Calu3 (cell line): ENCODE measurements around the gene C1QTNF1. TPM values are rescaled to one million over a fixed set of nuclear protein-coding genes. Genes with fewer than 3 reads are reported as not detected.
A peak's percentile ranks its signal among the peaks of the same experiment; 100 is the strongest.
"Not testable (repeated sequence)": the region's sequence is repeated elsewhere in the genome, so short reads cannot be mapped to it uniquely, and the experiment has no call there.

ENCODE experiments used
- BruUV-seq: library from RNA; stranded (reverse); fragments of 400-500 nt; replicated peaks from 2 replicates; lab custom pipeline; 2021; lab: Mats Ljungman, UMichigan
- CTCF ChIA-PET: fragments of 300-600 bp; sonication (Branson Sonifier 250); formaldehyde crosslinking; loops from one replicate; lab custom pipeline; 2022; ENCODE audit warnings: antibody characterized with exemption; lab: Charles Lee
- DNase-seq: peaks from one replicate; pipeline ENCODE4 v3.0.0; 2022
- H3K27ac Mint-ChIP-seq: one replicate; pipeline ENCODE4 v1.8.0; 2022; ENCODE audit warnings: mixed read lengths; ENCODE audit not compliant: unreplicated experiment
- H3K27me3 Mint-ChIP-seq: one replicate; pipeline ENCODE4 v1.8.0; 2022; ENCODE audit warnings: mixed read lengths; ENCODE audit not compliant: unreplicated experiment
- H3K36me3 Mint-ChIP-seq: one replicate; pipeline ENCODE4 v1.8.0; 2022; ENCODE audit warnings: mild to moderate bottlenecking, moderate library complexity, mixed read lengths; ENCODE audit not compliant: insufficient read depth, unreplicated experiment
- H3K4me1 Mint-ChIP-seq: one replicate; pipeline ENCODE4 v1.8.0; 2022; ENCODE audit warnings: mild to moderate bottlenecking, low read depth, mixed read lengths; ENCODE audit not compliant: unreplicated experiment
- H3K4me3 Mint-ChIP-seq: one replicate; pipeline ENCODE4 v1.8.0; 2022; ENCODE audit warnings: mild to moderate bottlenecking, low read depth, moderate library complexity, mixed read lengths; ENCODE audit not compliant: unreplicated experiment
- H3K9me3 Mint-ChIP-seq: one replicate; pipeline ENCODE4 v1.8.0; 2022; ENCODE audit warnings: low read depth, mixed read lengths; ENCODE audit not compliant: unreplicated experiment
- intact Hi-C: fragments of 100-400 bp; cut with micrococcal nuclease; formaldehyde crosslinking; loops from one replicate; pipeline ENCODE4 v1.10.0; 2022; ENCODE audit not compliant: unreplicated experiment
- total RNA-seq: library from RNA; stranded (reverse); gene quantifications from 2 replicates; pipeline ENCODE4 v1.2.3, GENCODE V29; 2022
- TF ChIP-seq, protein P1 (sequence below): fragments of 200-600 bp; IDR thresholded peaks from one replicate; pipeline ENCODE4 v1.8.0; 2022; ENCODE audit warnings: antibody characterized with exemption; ENCODE audit not compliant: unreplicated experiment

Gene C1QTNF1
- total RNA-seq, 1 experiment from 2014 or later, result 3.3 TPM

DNA sequence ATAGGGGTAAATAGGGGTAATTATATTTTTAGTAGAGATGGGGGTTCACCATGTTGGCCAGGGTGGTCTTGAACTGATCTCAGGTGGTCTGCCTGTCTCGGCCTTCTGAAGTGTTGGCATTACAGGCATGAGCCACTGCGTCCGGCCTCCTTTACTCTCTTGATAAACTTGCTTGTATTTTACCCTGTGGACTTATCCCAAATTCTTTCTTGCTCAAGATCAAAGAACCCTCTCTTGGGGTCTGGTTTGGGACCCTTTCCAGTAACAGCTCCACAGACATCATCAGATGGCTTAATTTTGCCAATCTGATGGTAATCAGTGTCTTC is 5.6 kb upstream of the C1QTNF1 start:
- H3K9me3 Mint-ChIP-seq, result peaks cover 5% of the 10 kb centered on the region
- BruUV-seq, result no TSS peak
- TF ChIP-seq, protein P1, sequence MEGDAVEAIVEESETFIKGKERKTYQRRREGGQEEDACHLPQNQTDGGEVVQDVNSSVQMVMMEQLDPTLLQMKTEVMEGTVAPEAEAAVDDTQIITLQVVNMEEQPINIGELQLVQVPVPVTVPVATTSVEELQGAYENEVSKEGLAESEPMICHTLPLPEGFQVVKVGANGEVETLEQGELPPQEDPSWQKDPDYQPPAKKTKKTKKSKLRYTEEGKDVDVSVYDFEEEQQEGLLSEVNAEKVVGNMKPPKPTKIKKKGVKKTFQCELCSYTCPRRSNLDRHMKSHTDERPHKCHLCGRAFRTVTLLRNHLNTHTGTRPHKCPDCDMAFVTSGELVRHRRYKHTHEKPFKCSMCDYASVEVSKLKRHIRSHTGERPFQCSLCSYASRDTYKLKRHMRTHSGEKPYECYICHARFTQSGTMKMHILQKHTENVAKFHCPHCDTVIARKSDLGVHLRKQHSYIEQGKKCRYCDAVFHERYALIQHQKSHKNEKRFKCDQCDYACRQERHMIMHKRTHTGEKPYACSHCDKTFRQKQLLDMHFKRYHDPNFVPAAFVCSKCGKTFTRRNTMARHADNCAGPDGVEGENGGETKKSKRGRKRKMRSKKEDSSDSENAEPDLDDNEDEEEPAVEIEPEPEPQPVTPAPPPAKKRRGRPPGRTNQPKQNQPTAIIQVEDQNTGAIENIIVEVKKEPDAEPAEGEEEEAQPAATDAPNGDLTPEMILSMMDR, result no peak
- peaks cover under 1% of the 10 kb centered on the region for H3K27me3 Mint-ChIP-seq
- H3K27ac Mint-ChIP-seq, result no peak overlapping the region
- H3K36me3 Mint-ChIP-seq, result peaks cover 1% of the 10 kb centered on the region
- no peak for DNase-seq
- peaks cover 29% of the 10 kb centered on the region for H3K4me1 Mint-ChIP-seq
- CTCF ChIA-PET, result no interaction called here
- intact Hi-C loops, result no loop called here
- no peak overlapping the region for H3K4me3 Mint-ChIP-seq

DNA sequence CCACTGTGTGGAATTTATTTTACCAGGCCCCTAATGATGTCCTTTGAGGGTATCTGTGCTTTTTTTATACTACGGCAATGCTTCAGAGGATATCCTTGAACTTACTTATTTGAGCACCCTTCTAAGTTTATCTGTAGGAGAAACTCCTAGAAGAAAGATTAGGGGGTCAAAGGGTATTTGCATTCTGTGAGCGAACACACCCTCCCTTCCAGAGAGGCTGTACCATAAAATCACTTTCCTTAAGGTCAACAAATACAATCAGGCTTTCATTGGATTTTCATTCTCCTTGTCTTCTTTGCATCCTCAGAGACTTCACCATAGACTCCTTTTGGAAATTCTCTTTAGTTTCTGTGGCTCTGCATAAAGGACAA is 4.7 kb upstream of the C1QTNF1 start:
- no TSS peak for BruUV-seq
- H3K9me3 Mint-ChIP-seq, result peaks cover 2% of the 10 kb centered on the region
- peaks cover 9% of the 10 kb centered on the region for H3K27me3 Mint-ChIP-seq
- CTCF ChIA-PET, result no interaction called here
- H3K36me3 Mint-ChIP-seq, result peaks cover 10% of the 10 kb centered on the region
- no peak overlapping the region for H3K27ac Mint-ChIP-seq
- TF ChIP-seq, protein P1, result no peak
- peaks cover 34% of the 10 kb centered on the region for H3K4me1 Mint-ChIP-seq
- intact Hi-C loops, result loop anchor here (1.0 kb wide), 1 partner anchor 23 kb away; no protein-coding TSS in a partner anchor
- no peak for DNase-seq
- no peak overlapping the region for H3K4me3 Mint-ChIP-seq

DNA sequence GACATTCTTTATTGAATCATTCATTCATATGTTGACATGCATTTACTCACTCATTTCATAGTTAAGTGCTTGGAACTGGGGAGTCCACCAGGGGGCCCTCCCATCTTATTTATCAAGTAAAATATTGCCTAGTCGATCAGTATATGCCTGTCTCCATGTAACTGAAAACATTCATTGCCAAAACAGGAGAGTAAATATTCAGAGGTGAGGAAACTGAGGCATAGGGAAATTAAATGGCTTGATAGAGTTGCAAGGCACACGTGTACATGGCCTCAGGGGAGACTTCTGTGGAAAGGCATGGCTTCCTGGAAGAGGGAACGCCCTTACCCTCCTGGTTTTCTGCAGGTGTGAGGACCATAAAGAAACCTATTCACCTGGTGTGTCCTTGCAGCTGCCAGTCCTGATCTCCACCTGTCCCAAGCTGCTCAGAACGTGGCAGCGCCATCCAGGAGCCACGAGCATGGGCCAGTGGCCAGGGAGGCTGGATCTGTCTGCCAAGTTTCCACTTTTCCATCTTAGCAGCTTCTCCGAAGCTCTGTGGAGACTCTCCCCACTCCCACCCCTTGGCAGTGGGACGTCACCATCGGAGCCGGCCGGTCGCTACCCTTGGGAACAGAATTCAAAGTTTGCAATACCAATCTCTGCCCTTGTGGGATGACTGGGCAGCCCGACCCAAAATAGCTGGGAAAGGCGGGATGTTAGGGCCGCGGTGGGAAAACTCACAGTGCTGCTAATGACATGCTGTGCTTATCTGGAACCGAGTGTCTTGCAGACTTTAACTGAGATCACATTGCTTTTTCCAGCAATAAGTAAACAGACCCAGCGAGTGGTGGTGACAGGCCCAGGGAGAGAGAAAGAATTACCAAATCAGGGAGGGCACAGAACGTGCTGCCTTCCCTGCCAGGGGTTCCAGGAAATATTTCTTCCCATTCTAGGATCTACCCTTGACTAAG is 4.1 kb upstream of the C1QTNF1 start:
- H3K27me3 Mint-ChIP-seq, result peaks cover 10% of the 10 kb centered on the region
- intact Hi-C loops, result loop anchor here (1.0 kb wide), 1 partner anchor 22 kb away; no protein-coding TSS in a partner anchor
- peaks cover 15% of the 10 kb centered on the region for H3K36me3 Mint-ChIP-seq
- peaks cover 37% of the 10 kb centered on the region for H3K4me1 Mint-ChIP-seq
- peak; percentile 65 for DNase-seq
- no peak overlapping the region for H3K4me3 Mint-ChIP-seq
- H3K9me3 Mint-ChIP-seq, result peaks cover 2% of the 10 kb centered on the region
- TF ChIP-seq, protein P1, result peak; percentile 60
- no TSS peak for BruUV-seq
- CTCF ChIA-PET, result interaction anchor here (1.7 kb wide), 1 partner anchor 22 kb away, joined by 6 read pairs; no protein-coding TSS in a partner anchor
- H3K27ac Mint-ChIP-seq, result no peak overlapping the region

DNA sequence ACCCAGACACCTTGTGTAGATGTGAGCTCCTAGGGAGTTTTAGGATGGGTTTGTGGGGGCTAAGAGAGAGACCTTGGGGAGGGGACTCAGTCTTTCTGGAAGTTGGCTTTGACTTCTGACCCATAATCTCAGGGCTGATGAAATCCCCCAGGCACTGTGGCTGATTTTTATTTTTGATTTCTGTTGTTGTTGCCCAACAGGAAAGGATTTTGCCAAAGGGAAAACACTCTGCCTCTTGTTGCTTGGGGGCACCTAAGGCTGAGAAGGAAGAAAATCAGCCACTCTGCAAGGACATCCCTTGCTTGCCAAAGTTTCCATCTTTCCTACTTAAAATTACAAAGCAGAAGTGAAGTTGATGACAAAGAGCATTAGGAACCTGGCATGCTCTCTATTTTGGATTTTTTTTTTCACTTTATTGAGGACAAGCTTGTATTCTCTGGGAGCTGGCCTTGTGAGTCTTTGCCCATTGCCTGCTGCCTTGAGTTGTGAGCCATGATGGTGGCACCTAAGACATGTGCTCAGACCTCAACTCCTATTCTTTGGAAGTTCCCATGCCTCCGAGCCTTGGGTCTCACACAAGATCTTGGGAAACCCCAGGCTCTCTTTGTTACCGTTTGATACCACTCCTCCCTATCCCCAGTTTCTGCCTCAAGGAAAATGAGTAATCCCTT is 3.2 kb upstream of the C1QTNF1 start:
- no peak for DNase-seq
- no peak overlapping the region for H3K4me3 Mint-ChIP-seq
- H3K36me3 Mint-ChIP-seq, result peaks cover 21% of the 10 kb centered on the region
- CTCF ChIA-PET, result interaction anchor here (1.1 to 1.7 kb wide), 2 partner anchors 22 to 25 kb away, joined by 3 to 6 read pairs; no protein-coding TSS in a partner anchor
- BruUV-seq, result no TSS peak
- H3K27ac Mint-ChIP-seq, result no peak overlapping the region
- TF ChIP-seq, protein P1, result no peak
- peaks cover 37% of the 10 kb centered on the region for H3K4me1 Mint-ChIP-seq
- peaks cover under 1% of the 10 kb centered on the region for H3K9me3 Mint-ChIP-seq
- intact Hi-C loops, result no loop called here
- peaks cover 10% of the 10 kb centered on the region for H3K27me3 Mint-ChIP-seq

DNA sequence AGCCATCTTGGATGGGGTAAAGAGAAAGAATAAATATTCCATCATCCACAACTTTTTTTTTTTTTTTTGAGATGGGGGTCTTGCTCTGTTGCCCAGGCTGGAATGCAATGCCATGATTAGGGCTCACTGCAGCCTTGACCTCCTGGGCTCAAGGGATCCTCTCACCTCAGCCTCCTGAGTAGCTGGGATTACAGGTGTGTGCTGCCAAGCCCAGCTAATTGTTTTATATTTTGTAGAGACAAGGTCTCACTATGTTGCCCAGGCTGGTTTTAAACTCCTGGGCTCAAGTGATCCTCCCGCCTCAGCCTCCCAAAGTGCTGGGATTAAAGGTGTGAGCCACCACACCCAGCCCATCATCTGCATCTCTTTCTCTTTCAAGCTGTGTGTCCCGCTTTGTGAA is 2.0 kb upstream of the C1QTNF1 start:
- H3K9me3 Mint-ChIP-seq, intact Hi-C loops, H3K27ac Mint-ChIP-seq, H3K4me3 Mint-ChIP-seq, H3K27me3 Mint-ChIP-seq, BruUV-seq, DNase-seq: not testable (repeated sequence)
- Mint-ChIP-seq H3K4me1 (peaks cover 35% of the 10 kb centered on the region), H3K36me3 (peaks cover 21% of the 10 kb centered on the region)
- CTCF ChIA-PET, result interaction anchor here (1.1 kb wide), 1 partner anchor 23 kb away, joined by 3 read pairs; no protein-coding TSS in a partner anchor
